Mesodermal cell (in vitro differentiated cells): ENCODE data around the gene SLMAP.

ENCODE experiments used
- H3K27ac ChIP-seq: 2 replicates; pipeline ENCODE4 v1.7.0; 2013; ENCODE audit warnings: mild to moderate bottlenecking, low read depth, low read length, moderate library complexity; ENCODE audit not compliant: severe bottlenecking
- H3K36me3 ChIP-seq: 2 replicates; pipeline ENCODE4 v1.7.1; 2013; ENCODE audit warnings: mild to moderate bottlenecking, low read length, moderate library complexity; ENCODE audit not compliant: control insufficient read depth, insufficient read depth
- H3K4me1 ChIP-seq: one replicate; pipeline ENCODE4 v1.7.1; 2013; ENCODE audit warnings: mild to moderate bottlenecking, low read length; ENCODE audit not compliant: insufficient read depth, control insufficient read depth, poor library complexity, severe bottlenecking
- H3K4me3 ChIP-seq: 2 replicates; pipeline ENCODE4 v1.7.0; 2013; ENCODE audit warnings: low read length, control low read depth, mild to moderate bottlenecking; ENCODE audit not compliant: insufficient read depth, poor library complexity, severe bottlenecking; ENCODE audit errors: extremely low read depth
- H3K9me3 ChIP-seq: 2 replicates; pipeline ENCODE4 v1.7.1; 2013; ENCODE audit warnings: mild to moderate bottlenecking, low read length, moderate library complexity; ENCODE audit not compliant: control insufficient read depth
- WGBS, 2 experiments: methylation state at CpG; one replicate each; pipeline ENCODE4 v1.1.5; 2013; ENCODE audit warnings: missing lambda C conversion rate in 2 of 2; ENCODE audit not compliant: insufficient coverage in 2 of 2; 5-methylcytosine and 5-hydroxymethylcytosine counted together

The SLMAP gene

GRCh38 chr3:57959423-57960173 lies 203.5 kb downstream of the SLMAP start:
- Histone ChIP-seq H3K9me3 (peaks cover 4% of the 10 kb centered on the region), H3K4me1 (peaks cover 25% of the 10 kb centered on the region), H3K4me3 (no peak overlapping the region), H3K36me3 (no peaks in the 10 kb centered on the region), H3K27ac (no peak overlapping the region)
- WGBS, 2 experiments: 70 to 78% methylated on average over 16 to 17 of the region's 19 CpGs

- Histone ChIP-seq H3K4me1 (peaks cover 25% of the 10 kb centered on the region), H3K4me3 (no peak overlapping the region), H3K9me3 (peaks cover 4% of the 10 kb centered on the region), H3K27ac (no peak overlapping the region), H3K36me3 (no peaks in the 10 kb centered on the region)
- 84 to 88% methylated on average over 2 to 3 of the region's 4 CpGs for WGBS, 2 experiments
Observed at GRCh38 chr3:57960174-57960505, 204.0 kb downstream of the SLMAP start.

- 90 to 97% methylated on average over 19 to 20 of the region's 21 CpGs for WGBS, 2 experiments
- H3K27ac ChIP-seq: no peak overlapping the region
- H3K9me3 ChIP-seq: peaks cover 4% of the 10 kb centered on the region
- H3K4me1 ChIP-seq: peaks cover 23% of the 10 kb centered on the region
- no peak overlapping the region for H3K4me3 ChIP-seq
- no peaks in the 10 kb centered on the region for H3K36me3 ChIP-seq
Observed at GRCh38 chr3:57961177-57961827, 205.2 kb downstream of the SLMAP start.

- H3K4me3 ChIP-seq: no peak overlapping the region
- no peaks in the 10 kb centered on the region for H3K36me3 ChIP-seq
- peaks cover 4% of the 10 kb centered on the region for H3K9me3 ChIP-seq
- 72 to 94% methylated on average over 3 of the region's 5 CpGs for WGBS, 2 experiments
- peaks cover 20% of the 10 kb centered on the region for H3K4me1 ChIP-seq
- no peak overlapping the region for H3K27ac ChIP-seq
Observed at GRCh38 chr3:57961828-57962447, 205.8 kb downstream of the SLMAP start.

- Histone ChIP-seq H3K4me1 (peaks cover 20% of the 10 kb centered on the region), H3K27ac (no peak overlapping the region), H3K9me3 (peaks cover 4% of the 10 kb centered on the region), H3K36me3 (no peaks in the 10 kb centered on the region), H3K4me3 (no peak overlapping the region)
- WGBS, 2 experiments: 93 to 98% methylated on average over 5 of the region's 6 CpGs
Observed at GRCh38 chr3:57962448-57962834, 206.3 kb downstream of the SLMAP start.

- 93 to 97% methylated on average over 5 to 6 of the region's 7 CpGs for WGBS, 2 experiments
- no peaks in the 10 kb centered on the region for H3K36me3 ChIP-seq
Observed at GRCh38 chr3:57963811-57964346, 207.8 kb downstream of the SLMAP start.

GRCh38 chr3:57966829-57967228 lies 210.7 kb downstream of the SLMAP start:
- no peak overlapping the region for H3K4me3 ChIP-seq

More at GRCh38 chr3:57963811-57964346, 207.8 kb downstream of the SLMAP start:
- no peak overlapping the region for H3K27ac ChIP-seq
- H3K9me3 ChIP-seq: no peaks in the 10 kb centered on the region
- H3K4me3 ChIP-seq: no peak overlapping the region
- H3K4me1 ChIP-seq: peaks cover 22% of the 10 kb centered on the region

GRCh38 chr3:57967590-57967989 lies 211.5 kb downstream of the SLMAP start:
- no peaks in the 10 kb centered on the region for H3K36me3 ChIP-seq
- H3K27ac ChIP-seq: no peak overlapping the region
- 96% methylated on average over 4 to 8 of the region's 9 CpGs for WGBS, 2 experiments
- H3K9me3 ChIP-seq: no peaks in the 10 kb centered on the region
- H3K4me3 ChIP-seq: no peak overlapping the region
- H3K4me1 ChIP-seq: peaks cover 37% of the 10 kb centered on the region

More at GRCh38 chr3:57966829-57967228, 210.7 kb downstream of the SLMAP start:
- Histone ChIP-seq H3K4me1 (peaks cover 29% of the 10 kb centered on the region), H3K9me3 (no peaks in the 10 kb centered on the region), H3K36me3 (no peaks in the 10 kb centered on the region), H3K27ac (no peak overlapping the region)
- WGBS, 2 experiments: 70 to 100% methylated on average over 2 to 4 of the region's 4 CpGs

- H3K4me3 ChIP-seq: no peak overlapping the region
- no peaks in the 10 kb centered on the region for H3K36me3 ChIP-seq
- H3K4me1 ChIP-seq: peaks cover 46% of the 10 kb centered on the region
- 95 to 98% methylated on average over 5 of the region's 5 CpGs for WGBS, 2 experiments
- H3K9me3 ChIP-seq: no peaks in the 10 kb centered on the region
- no peak overlapping the region for H3K27ac ChIP-seq
Observed at GRCh38 chr3:57968501-57968900, 212.4 kb downstream of the SLMAP start.

- Histone ChIP-seq H3K27ac (no peak overlapping the region), H3K4me3 (no peak overlapping the region)
Observed at GRCh38 chr3:57971975-57972374, 215.9 kb downstream of the SLMAP start.

More at GRCh38 chr3:57971975-57972374, 215.9 kb downstream of the SLMAP start:
- 91 to 100% methylated on average over 1 to 4 of the region's 4 CpGs for WGBS, 2 experiments
- H3K4me1 ChIP-seq: peaks cover 67% of the 10 kb centered on the region
- H3K36me3 ChIP-seq: no peaks in the 10 kb centered on the region
- no peaks in the 10 kb centered on the region for H3K9me3 ChIP-seq
